AG04449 (cell line): ENCODE results near the gene KCNJ6.

Source experiments
- CTCF ChIA-PET: fragments of 350-600 bp; formaldehyde crosslinking; extraction: SDS; loops from one replicate; lab custom pipeline; 2021; ENCODE audit warnings: antibody characterized with exemption; lab: Yijun Ruan, JAX
- POLR2A ChIA-PET: fragments of 400-600, 350-600 bp; formaldehyde crosslinking; extraction: SDS; loops from one replicate; lab custom pipeline; 2020; ENCODE audit warnings: antibody characterized with exemption, inconsistent platforms; lab: Yijun Ruan, JAX
- DNase-seq: peaks from one replicate; pipeline ENCODE4 v3.0.0-alpha.2; 2010; ENCODE audit warnings: low read depth, low spot score
- H3K4me3 ChIP-seq: 2 replicates; pipeline ENCODE4 v1.5.1; 2011; ENCODE audit warnings: low read depth, mild to moderate bottlenecking, control low read depth, low read length
- CTCF ChIP-seq: IDR thresholded peaks from one replicate; pipeline ENCODE4 v1.5.1; 2011; ENCODE audit warnings: mild to moderate bottlenecking, moderate library complexity, low read length, control low read depth, inconsistent platforms; ENCODE audit not compliant: insufficient read depth; ENCODE audit errors: missing control alignments

The KCNJ6 gene

GRCh38 chr21:37804001-37804400 lies 112.3 kb downstream of the KCNJ6 start:
- POLR2A ChIA-PET = no interaction called here
- TF ChIP-seq CTCF = no peak
- no peak for DNase-seq
- no peak overlapping the region for H3K4me3 ChIP-seq
- CTCF ChIA-PET = no interaction called here

DNA sequence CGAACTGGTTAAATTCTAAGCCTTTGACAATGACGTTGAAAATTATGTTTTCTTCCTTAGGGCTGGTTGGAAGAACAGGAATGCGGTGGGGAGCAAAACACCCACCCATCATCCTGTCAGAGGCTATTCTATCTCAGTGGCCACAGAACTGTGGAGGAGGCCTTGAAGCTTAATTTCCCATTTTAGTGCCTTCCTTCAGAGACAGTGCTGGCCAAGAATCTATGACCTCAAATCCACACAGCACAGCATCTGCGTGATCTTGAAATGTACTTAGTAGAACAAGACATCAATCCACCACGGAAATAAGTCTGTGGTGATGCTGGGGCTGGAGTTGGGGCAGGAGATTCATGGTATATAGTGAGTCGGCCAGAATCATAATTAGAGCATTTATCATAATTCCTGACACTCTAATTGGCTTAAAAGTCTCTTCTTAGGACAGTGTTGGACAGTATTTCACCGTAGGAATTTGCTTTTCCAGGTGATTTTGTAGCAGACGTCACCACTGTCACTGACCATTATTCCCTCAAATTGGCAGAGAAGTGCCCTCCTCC lies 113.1 kb downstream of the KCNJ6 start:
- no peak for TF ChIP-seq CTCF
- DNase-seq = no peak
- H3K4me3 ChIP-seq = no peak overlapping the region
- ChIA-PET POLR2A (no interaction called here), CTCF (no interaction called here)

DNA sequence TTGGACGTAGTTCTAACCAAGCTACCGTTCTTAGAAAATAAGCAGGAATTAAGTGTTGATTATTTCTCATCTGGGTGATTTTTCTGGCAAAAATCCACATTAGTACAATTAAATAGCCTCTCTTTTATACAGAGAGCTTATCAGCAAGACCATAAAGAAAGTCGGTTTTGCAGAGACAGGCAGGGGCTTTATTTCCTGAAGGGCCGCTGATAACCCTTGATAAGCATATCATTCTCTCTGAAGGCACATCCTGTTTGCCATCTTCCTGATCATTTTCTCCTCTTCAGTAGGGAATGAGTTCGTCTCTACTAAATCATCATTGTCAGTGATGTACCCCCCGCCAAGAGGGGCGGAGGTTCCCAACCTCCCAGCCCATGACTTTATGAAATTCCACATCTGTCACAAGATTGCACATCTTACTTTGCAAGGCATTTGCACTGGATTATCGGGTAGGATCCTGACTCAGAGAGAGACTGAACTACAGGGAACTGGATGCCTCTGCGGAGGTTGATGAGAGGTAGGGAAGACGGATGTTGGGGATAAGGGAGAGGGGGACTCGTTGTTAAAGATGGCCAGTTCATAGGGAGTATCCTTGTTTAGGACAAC lies 115.7 kb downstream of the KCNJ6 start:
- POLR2A ChIA-PET = no interaction called here

GRCh38 chr21:37800057-37800455 lies 116.2 kb downstream of the KCNJ6 start:
- no peak for TF ChIP-seq CTCF
- DNase-seq = no peak
- no peak overlapping the region for H3K4me3 ChIP-seq
- POLR2A ChIA-PET = no interaction called here
- CTCF ChIA-PET = no interaction called here

More for the DNA sequence above, 115.7 kb downstream of the KCNJ6 start:
- CTCF ChIA-PET = interaction anchor here (1.2 kb wide), 1 partner anchor 11 kb away, joined by 3 read pairs; no protein-coding TSS in a partner anchor
- no peak for DNase-seq
- no peak overlapping the region for H3K4me3 ChIP-seq
- TF ChIP-seq CTCF = no peak

- no peak overlapping the region for H3K4me3 ChIP-seq
- POLR2A ChIA-PET = no interaction called here
- CTCF ChIA-PET = no interaction called here
- TF ChIP-seq CTCF = no peak
- DNase-seq = no peak
These were observed 116.8 kb downstream of the KCNJ6 start for GRCh38 chr21:37799211-37800056.

DNA sequence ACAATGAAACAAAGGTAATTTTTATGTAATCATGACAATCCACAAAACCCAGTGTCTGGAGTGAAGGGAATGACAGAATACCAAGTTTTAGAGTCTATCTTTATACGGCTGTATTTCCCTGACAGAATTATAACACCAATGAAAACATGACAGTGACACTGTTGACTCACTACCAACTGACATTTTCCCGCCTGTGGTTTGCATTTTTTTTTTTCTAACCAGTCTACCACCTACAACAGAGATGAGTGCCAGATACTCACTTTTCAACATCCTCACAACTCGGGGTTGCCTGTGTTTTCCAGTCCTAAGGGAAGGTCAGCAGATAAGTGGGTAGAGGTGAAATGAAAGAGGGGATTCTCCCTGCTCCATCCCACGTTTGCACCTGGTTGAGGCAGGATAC lies 118.9 kb downstream of the KCNJ6 start:
- no peak for DNase-seq
- POLR2A ChIA-PET = no interaction called here
- CTCF ChIA-PET = no interaction called here
- no peak overlapping the region for H3K4me3 ChIP-seq
- TF ChIP-seq CTCF = no peak
